Umbilical cord (tissue), 2 donors: ENCODE data around the gene UVRAG. TPM values are rescaled to one million over a fixed set of nuclear protein-coding genes. Genes with fewer than 3 reads are reported as not detected.
"Not testable (repeated sequence)": the region's sequence is repeated elsewhere in the genome, so short reads cannot be mapped to it uniquely, and the experiment has no call there.

Source experiments
- DNase-seq: peaks from one replicate; pipeline ENCODE4 v3.0.0-alpha.2; 2015; ENCODE audit warnings: low spot score
- total RNA-seq: library from RNA; depleted of rRNA; stranded (reverse); fragments of >200 nt; gene quantifications from one replicate; pipeline ENCODE4 v1.2.3, GENCODE V29; 2014; ENCODE audit warnings: low replicate concordance; ENCODE audit not compliant: insufficient read depth

UVRAG gene
- total RNA-seq, 1 donor from 2014 or later: 20.0 TPM

DNA sequence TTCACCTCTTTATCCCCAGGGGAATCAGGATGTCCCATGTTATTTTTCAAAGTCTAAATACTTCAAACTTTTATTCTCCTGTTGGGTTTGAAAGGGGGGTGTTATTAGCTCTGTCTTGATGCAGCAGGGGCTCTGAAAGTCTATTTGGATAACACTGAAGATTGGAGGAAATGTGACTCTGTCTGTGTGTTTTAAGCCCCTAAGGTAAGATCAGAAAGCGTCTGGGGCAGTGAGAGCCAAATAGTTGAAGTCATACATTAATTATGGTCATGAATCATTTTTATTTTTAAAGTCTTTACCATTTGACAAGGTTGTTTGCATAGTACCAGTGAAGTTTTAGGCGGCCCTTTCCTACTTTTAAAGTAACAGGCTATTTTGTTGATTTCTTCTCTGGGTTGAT, 139.0 kb downstream of the UVRAG start:
- no peak for DNase-seq

DNA sequence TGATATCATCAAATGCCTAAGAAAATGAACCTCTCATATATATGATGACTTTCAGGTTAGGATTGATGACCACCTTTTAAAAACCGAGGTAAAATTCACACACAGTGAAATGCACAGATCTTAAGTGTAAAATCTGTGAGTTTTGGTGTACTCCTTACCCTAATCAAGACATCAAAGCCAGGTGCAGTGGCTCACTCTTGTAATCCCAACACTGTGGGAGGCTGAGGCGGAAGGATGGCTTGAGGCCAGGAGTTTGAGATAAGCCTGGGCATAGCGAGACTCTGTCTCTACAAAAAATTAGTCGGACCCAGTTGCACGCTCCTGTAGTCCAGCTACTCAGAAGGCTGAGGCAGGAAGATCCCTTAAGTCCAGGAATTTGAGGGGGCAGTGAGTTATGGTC, 140.4 kb downstream of the UVRAG start:
- DNase-seq: no peak

DNA sequence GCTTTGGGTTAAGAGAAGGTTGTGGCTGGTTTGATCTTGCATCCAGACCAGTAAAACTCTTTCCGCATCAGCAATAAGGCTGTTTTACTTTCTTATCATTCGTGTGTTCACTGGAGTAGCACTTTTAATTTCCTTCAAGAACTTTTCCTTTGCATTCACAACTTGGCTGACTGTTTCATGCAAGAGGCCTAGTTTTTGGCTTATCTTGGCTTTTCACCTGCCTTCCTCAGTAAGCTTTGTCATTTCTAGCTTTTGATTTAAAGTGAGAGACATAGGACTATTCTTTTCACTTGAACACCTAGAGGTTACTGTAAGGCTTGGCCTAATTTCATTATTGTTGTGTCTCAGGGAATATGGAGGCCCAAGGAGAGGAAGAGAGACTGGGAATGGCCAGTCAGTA, 144.5 kb downstream of the UVRAG start:
- no peak for DNase-seq

DNA sequence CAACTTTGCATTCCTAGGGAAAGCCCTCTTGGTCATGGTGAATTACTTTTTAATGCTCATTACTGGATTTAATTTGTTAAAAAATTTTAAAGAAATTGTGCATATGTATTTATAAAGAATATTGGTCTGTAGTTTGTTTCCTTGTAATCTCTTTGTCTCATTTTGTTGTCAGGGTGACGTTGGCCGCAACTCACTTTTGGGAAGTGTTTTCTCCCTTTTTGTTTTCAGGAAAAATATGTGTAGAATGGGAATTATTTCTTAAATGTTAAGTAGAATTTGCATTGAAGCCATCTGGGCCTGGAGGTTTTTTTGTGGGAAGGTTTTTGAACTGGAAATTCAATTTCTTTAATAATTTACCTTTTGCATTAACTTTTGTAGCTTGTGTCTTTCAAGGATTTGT, 149.1 kb downstream of the UVRAG start:
- no peak for DNase-seq

DNA sequence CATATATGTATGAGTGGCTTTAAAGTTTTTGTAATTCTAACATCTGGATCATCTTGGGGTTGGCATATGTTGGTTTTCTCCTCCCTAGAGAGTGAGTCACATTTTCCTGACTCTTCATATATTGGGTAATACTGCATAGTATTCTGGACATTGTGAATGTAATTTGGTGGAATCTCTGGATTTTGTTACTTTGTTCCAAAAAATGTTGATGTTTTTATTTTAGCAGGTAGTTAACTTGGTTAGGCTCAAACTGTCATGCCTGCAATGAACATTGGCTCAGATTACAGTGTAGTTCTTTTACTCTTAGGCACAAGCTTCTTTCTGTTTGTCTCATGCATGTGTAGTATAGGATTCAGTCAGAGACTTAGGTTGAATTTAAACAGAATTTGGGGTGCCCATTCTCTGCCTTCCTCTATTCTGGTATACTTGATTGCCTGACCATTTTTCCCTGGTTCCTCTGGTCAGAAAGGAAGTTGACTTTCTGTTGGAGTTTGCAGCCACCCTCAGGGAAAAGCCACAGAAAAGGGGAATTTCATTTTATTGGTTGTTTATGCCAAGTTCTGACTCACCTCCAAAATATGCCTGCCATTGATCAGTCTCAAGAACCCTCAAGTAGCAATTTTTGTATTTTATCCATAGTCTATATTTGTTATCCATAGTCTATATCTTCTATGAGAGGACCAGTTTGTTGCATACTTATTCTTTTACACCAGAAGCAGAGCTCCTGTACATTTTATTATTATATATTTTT, 151.7 kb downstream of the UVRAG start:
- DNase-seq: peak; percentile 32

DNA sequence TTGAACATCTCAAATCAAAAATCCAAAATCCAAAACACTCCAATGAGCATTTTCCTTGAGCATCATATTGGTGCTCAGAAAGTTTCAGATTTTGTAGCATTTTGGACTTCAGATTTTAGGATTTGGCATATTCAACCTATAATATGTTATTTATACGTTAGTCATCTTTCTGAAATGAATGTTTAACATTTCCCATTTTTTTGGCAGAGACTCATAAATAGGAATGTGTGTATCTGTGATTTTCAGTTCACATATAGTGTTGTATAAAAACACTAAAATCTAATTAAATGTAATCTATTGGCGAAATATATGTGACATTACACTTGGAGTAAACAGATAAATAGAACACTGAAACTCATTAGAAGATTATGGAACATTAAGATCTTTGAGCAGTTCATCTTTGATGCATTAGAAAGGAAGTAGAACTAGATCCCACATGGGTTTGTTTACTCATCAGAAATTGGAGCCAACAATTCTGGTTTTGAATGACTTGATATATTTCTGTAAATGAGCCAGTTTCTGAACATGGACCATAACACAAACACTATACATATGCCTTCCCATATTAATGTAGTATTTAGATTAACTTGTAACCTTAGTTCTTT, 153.1 kb downstream of the UVRAG start:
- no peak for DNase-seq

DNA sequence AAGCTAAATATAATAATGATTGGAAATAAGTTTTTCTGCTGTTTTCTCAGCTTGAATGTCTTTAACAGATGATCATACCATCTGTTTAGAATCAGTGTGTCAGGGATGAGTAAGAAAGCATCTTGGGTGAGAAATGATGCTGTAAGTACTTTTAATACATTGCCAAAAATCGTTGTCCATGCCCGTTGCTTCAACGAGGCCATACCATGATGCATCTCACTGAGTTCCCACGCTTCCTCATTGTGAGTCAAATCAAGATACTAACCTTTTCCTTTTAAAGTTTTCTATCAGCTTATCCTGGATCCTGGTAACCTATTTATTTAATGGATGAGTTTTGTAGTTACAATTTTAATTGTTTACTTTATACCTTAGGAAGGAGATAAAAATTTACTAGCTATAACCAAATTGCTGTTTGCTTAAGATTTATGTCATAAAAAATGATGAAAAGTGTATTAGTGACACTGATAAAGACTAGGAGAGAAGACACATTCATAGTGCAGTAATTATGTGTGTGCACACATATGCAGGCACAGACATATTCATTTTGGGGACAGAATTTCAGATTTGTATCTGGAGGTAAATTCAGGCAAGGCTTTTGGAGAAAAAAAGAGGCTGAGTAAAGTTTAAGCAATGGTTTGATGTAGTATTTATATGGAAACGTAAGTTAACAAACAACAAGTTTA, 154.8 kb downstream of the UVRAG start:
- no peak for DNase-seq

DNA sequence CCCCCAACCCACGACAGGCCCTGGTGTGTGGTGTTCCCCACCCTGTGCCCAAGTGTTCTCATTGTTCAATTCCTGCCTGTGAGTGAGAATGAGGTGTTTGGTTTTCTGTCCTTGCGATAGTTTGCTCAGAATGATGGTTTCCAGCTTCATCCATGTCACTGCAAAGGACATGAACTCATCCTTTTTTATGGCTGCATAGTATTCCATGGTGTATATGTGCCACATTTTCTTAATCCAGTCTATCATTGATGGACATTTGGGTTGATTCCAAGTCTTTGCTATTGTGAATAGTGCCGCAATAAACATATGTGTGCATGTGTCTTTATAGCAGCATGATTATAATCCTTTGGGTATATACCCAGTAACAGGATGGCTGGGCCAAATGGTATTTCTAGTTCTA, 158.7 kb downstream of the UVRAG start:
- not testable (repeated sequence) for DNase-seq

- DNase-seq: not testable (repeated sequence)
Observed at GRCh38 chr11:75979075-75979474, 164.1 kb downstream of the UVRAG start.

GRCh38 chr11:75979479-75980027, 164.5 kb downstream of the UVRAG start:
- DNase-seq: not testable (repeated sequence)

- no peak for DNase-seq
Observed at GRCh38 chr11:75980031-75980430, 165.0 kb downstream of the UVRAG start.

DNA sequence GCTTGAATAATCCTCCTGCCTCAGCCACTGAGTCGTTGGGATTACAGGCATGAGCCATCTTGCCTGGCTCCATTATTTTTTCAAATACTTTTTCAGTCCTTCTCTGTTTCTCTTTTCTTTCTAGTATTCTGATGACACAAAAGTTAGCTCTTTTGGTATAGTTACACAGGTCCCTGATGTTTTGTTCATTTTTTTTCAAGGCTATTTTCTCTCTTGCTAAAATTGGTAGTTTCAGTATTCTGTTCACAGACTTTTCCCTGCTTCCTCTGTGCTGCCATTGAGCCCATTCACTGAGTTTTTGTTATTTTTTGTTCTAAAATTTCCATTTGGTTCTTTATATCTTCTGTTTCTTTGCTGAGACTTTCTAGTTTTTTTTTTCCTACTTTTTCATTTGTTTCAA, 166.5 kb downstream of the UVRAG start:
- DNase-seq: no peak

DNA sequence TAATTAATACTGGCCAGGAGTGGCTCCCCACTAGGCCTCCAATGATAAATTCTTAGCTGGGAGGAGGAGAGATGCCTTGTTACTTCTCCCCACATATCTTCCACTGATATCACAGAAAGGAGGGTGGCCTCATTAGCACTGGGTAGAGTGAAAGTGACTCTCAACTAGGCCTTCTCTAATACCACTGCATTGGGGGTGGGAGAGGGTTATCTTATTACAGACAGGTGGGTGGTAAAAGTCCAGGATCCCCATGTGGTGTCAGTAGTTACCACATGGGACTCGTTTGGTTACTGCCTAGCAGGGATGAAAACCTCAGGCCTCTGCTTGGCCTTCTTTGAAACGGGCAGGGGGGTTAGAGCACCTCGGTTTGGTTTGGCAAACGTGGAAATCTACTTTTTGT, 167.3 kb downstream of the UVRAG start:
- no peak for DNase-seq

DNA sequence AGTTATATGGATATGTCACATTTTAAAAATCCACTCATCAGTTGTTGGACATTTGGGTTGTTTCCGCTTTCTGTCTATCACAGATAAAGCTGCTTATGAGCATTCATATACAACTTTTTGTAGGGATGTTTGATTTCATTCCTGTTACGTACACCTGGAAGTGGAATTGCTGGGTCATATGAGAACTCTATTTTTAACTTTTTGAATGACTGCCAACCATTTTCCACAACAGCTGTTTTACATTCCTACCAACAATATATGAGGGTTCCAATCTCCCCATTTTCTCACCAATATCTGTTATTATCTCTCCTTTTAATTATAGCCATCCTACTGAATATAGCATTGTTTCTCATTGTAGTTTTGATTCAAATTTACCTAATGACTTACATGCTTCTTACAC, 172.0 kb downstream of the UVRAG start:
- DNase-seq: no peak

DNA sequence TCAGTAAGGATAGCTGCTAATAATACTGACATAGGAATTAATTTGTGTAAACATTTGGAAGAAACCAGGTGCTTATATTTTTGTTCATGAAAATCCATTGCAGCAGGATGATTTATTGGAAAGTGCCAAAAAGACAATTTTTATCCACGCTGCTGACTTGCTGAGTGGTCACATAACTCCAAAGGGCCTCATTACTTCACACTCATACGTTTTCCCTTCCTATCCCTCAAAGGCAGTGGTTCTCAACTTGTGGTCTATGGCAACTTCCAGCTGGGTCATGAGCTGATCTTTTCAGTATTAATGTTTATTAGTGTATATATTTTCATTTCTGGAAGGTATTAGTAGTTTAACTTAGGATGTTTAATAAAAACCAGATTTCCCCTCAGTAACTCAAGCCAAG, 178.1 kb downstream of the UVRAG start:
- no peak for DNase-seq

GRCh38 chr11:75994616-75995015, 179.6 kb downstream of the UVRAG start:
- no peak for DNase-seq

DNA sequence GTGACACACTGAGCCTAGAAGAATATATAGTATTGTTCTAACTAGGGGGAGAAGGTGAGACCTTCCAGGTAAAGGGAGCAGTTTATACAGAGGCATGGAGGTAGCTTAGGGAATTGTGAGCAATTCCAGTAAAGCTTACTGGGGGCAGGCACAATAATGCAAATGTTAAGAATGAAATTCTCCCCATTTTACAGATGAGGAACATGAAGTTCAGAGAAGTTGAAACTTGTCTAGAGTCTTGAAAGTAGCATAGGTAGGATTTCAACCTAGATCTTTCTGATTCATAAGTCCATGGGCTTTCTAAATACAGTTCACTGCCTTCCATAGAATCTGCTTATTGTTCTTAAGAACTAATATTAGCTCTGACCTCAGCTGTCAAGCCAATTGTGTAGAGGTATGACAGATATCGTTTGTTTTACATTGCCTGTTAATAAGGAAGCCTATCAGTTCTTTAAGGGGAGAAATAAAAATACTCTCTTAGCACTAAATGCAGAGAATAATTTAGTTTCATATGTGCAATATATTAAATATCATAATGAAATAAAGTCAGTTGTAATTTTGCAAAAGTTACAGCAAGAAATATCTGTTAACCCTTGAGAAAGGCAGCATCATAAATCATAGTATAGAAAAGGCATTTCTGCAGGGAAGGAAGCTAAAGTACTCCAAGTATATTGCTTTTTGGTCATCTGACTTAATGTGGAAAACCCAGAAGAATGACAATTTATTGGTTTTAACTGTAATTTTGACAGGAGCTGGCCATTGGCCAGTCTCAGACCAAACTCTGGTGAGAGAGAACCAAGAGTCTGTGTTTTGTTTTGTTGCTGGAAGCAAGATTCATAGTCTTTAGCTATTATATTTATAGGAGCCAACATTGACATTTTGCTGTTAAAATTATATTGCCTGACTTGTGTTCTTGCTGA, 181.8 kb downstream of the UVRAG start:
- DNase-seq: peak; percentile 7

DNA sequence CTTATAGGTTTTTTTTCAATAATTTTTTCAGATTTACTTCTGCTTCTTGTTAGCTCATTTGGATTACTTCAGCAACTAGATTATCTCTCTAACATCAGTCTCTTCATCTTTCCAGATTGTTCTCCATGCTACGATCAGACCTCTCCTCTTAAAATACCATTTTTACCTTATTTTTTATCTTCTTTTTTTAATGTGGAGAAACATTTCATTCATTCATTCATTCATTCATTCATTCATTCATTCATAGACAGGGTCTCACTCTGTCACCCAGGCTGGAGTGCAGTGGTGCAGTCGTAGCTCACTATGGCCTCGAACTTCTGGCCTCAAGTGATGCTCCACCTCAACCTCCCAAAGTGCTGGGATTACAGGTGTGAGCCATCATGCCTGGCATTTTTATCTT, 189.4 kb downstream of the UVRAG start:
- DNase-seq: no peak

- no peak for DNase-seq
Observed at GRCh38 chr11:76005756-76006155, 190.7 kb downstream of the UVRAG start.

DNA sequence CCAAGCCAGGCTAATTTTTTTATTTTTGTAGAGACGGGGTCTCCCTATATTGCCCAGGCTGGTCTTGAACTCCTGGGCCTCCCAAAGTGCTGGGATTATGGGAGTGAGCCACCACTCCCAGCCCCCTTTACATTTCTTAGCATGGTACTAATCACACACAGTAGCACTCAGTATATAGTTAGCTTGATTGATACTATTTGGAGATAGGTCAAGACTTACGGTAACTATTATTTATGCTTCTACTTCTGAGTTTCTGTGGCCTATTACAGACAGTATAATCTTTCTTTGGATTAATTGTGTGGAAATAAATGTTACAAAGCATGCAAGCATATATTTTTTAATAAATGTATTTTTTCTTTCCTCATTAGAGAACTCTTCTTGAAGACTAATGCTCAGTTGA, 192.2 kb downstream of the UVRAG start:
- no peak for DNase-seq

GRCh38 chr11:76008474-76008873, 193.5 kb downstream of the UVRAG start:
- no peak for DNase-seq

GRCh38 chr11:76010051-76010450, 195.0 kb downstream of the UVRAG start:
- DNase-seq: no peak
